ENCODE data around the gene PDE2A.

DNA sequence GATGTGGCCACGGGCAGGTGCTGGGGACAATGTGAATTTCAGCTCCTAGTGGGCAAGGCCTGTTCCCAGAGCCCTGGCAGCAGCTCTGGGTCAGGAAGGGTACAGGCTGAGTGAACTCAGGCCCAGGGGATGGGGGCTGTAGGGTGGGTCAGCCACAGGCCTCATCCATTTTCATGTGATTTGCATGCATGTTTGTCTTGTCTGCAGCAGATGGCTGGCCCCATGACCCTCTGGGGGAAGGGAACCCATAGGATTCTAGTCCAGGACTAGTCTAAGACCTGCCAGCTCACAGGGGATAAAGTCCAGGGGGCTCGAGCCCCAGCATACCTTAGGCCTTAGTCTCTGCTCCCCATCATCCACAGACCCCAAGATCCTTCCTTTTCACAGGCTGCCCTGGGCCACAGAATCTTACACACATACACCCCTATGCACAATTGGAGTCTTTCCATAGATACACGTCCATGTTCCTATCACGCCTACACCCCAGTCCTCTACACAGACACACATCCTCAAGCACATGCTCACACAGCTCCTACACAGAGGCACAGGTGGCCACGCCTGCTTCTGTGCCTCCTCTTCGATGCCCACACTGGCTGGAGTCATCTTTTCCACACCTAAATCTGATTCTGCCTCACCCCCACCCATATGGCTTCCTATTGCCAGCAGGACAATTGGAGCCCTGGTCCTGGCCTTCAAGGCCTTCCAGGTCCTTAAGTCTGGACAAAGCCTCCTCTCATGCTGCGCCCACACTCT, 25.7 kb downstream of the PDE2A start:
- TF ChIP-seq CTCF (IDR thresholded peaks at IDR 0.05; ENCODE audit: poor library complexity) (no peak), EZH2phosphoT487 (IDR thresholded peaks at IDR 0.05; ENCODE audit: low read depth, severe bottlenecking, unreplicated experiment) (no peak), EZH2 (IDR thresholded peaks at IDR 0.05; ENCODE audit: borderline replicate concordance) (no peak)
